Measurements from ENCODE around the gene KCNC4.

- TF ChIP-seq CTCF (IDR thresholded peaks at IDR 0.05) (no peak), POLR2A (IDR thresholded peaks at IDR 0.05; ENCODE audit: low read depth) (no peak), EP300 (IDR thresholded peaks at IDR 0.05) (no peak)
These were observed 13.0 kb downstream of the KCNC4 start for GRCh38 chr1:110223127-110223526.
